ENCODE data around the gene OR4D11.
"Not testable (repeated sequence)": the region's sequence is repeated elsewhere in the genome, so short reads cannot be mapped to it uniquely, and the experiment has no call there.

The OR4D11 gene

DNA sequence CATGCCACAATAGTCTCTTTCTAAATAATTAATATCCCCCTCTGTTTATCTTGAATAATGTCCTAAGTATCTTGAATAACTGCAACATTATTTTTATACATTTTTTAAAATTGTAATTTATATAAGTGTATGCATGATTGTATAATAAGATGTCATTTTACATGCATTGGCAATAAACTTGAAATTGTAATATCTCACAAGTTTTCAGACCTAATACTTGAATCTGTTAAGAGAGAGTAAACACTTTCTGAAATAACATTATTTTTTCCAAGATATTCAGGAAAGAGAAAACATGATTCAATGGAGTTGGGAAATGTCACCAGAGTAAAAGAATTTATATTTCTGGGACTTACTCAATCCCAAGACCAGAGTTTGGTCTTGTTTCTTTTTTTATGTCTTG is at the start of gene OR4D11:
Gene OR4D11 (plus strand): TSS at position 301 of the 400 bp plus-strand sequence. CDS start 0 bp downstream, at position 301.
- H3K4me3 ChIP-seq (ENCODE audit: low read depth, low read length), result no peak within 1 kb of the TSS

DNA sequence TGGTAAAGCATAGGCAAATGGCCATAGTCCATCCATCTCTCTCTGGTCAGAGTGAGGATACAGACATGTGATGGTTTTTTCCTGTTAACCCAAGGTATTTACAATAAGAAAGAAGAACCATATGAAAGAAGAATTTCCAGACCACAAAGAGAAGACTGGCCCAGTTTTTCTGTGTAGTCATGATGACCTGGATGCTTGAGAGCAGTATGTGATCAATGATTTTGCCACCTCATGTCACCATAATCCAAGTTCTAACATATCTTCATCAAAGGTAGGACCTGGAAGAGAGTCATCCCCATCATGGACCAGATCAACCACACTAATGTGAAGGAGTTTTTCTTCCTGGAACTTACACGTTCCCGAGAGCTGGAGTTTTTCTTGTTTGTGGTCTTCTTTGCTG is 46.7 kb upstream of the OR4D11 start, which contains the start of gene OR4D6:
Gene OR4D6 (plus strand): TSS at position 301 of the 400 bp plus-strand sequence. CDS start 0 bp downstream, at position 301.
- no peak within 1 kb of the TSS for H3K4me3 ChIP-seq (ENCODE audit: low read depth, low read length)

DNA sequence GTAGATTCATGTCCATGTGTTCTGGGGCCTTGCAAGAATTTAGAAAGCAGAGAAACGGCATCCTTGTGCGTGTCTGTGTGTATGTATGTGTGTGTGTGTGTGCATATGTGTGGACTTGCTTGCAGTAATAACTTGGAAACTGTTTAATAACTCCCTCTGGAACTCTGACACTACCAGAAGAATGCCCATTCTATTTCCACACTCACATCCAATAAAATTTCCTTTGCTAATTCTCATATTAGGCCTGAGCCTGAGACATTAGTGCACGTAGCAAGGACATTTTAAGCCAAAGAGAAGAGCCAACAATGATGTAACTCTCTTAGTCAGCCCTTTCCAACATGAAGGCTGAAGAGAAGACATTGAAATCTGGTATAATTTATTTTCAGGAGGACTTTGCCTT is 43.5 kb upstream of the OR4D11 start:
- H3K4me3 ChIP-seq (ENCODE audit: low read depth, low read length), result no peak overlapping the region

DNA sequence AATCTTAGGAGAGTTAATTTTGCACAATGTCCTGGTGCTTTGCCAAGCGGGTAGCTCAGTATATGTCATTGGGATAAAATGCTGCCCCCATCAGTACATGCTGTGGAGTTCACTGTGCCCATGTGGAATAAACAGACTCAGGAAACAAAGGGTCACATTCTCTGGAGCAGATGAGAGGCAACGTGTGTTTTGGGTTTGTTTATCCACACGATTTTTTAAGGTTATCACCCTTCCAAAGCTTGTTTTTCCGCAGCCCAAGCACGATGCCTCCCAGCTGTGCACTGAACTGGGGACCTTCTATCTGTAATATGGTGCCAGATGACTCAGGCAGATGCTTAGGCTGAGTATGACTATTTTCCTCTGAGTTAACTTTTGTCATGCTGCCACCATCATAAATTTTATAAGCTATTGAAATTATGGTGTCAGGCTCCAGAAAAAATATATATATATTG is 40.2 kb upstream of the OR4D11 start:
- no peak overlapping the region for H3K4me3 ChIP-seq (ENCODE audit: low read depth, low read length)

DNA sequence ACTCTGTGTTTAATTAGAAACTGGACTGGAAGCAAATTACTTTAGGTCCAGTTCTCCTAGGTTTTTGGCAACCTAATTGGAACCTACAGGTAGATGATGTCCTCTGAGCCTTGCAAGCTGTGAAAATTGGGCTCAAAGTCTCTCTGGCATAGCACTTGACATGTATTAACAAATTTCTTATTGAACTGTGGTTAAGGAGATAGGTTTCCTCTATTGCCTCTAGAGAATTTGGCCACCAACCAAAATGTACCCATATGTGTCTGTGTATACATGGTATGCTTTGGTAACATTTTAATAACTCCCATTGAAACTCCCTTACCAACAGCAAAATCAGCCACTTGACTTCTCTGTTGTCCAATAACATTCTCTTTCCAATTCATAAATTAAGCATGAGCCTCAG is 30.4 kb upstream of the OR4D11 start, which contains the start of gene OR4D10:
Gene OR4D10 (plus strand): TSS at position 301 of the 400 bp plus-strand sequence. CDS start 4,115 bp downstream, outside the sequence.
- H3K4me3 ChIP-seq (ENCODE audit: low read depth, low read length), result no peak within 1 kb of the TSS

DNA sequence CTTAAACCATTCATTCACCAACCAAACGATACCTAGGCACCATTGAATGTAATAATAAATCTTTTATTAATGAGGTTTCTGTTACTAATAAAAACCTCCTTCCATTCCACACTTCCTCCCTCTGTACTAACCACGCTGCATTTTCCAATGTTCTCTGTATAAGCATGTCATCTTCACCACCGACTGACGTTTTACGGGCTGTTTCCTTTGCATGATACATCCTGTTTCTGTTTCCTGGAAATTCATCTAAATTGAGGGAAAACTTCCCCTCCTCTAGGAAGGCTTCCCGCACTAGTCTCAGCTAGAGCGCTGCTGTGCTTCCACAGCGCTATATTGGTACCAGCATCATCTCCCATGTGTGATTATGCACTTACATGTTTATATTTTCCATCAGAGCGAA is 28.2 kb upstream of the OR4D11 start:
- no peak overlapping the region for H3K4me3 ChIP-seq (ENCODE audit: low read depth, low read length)

DNA sequence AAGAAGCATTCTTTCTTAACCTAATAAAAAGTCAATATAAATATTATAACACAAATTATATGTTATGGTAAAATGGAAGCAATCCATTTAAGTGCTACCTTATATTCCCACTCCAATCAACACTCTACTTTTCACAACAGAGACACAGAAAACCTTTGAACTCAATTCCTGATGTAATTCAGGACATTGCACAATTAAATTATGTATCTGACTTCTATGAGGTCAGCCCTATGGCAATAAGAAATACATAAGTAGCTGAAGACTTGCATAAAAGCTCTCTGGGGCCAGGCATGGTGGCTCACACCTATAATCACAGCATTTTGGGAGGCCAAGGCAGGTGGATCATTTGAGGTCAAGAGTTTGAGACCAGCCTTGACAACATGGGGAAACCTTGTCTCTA is 23.5 kb upstream of the OR4D11 start:
- H3K4me3 ChIP-seq (ENCODE audit: low read depth, low read length), result no peak overlapping the region

DNA sequence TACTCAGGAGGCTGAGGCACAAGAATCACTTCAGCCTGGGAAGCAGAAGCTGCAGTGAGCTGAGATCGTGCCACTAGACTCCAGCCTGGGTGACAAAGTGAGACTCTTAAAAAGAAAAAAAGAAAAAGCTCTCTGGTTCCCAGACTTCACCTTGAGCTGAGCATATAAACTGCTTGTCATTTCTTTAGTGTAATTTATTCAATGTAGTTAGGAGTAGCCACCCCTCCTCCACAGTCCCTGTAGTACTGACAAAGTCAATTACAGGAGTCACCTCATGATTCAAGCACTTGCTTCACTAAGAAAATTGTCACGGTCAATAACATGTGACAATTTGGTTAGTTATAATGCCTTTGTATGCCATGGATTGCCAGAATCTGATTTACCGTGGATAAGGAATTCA is 23.0 kb upstream of the OR4D11 start:
- H3K4me3 ChIP-seq (ENCODE audit: low read depth, low read length), result no peak overlapping the region

DNA sequence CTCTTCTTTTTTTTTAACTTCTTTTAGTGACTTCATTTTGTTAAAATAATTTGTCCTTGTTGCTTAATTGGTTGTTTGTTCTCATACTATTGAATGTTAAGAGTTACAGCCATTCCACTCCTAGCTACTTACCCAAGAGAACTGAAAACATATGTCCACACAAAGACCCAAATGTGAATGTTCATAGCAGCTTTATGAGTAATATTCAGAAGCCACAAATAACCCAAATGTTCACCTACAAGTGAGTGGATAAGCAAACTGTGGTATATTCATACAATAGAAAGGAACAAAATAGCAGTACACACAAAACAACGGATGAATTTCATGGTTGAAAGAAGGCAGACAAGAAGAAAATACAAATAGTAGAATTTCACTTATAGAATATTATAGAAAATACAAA is 1.4 kb upstream of the OR4D11 start:
- H3K4me3 ChIP-seq (ENCODE audit: low read depth, low read length), result no peak overlapping the region

DNA sequence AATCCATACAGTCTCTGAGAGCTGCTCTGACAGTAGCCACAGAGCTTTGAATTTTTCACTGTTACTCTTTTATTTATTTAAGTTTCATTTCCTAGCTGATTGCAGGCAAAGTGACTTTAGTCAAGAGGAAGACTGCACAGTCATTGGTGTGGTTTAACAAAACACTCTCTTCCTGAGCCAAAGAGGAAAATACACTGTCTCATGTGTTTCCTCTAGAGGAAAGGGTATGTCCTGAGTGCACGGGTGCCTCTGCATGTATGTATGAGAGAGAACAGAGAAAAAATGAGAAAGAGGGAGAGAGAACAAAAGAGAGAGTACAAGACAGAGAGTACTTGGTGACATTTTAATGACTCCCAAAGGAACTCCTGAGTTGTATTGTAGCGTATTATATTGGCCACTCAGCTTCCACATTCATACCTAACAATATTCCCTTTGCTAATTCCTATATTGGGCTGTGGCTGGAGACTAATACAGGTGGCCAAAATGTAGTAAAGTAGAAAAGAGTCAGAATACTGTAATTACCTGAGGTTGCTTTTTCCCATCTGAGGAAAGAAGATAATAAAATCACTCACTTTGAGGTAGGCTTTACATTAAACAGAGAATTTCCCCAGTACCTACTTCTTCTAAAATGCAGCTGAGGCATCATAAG is 7.7 kb downstream of the OR4D11 start, which contains the start of gene OR4D9:
Gene OR4D9 (plus strand): TSS at position 599 of the 649 bp plus-strand sequence. CDS start 3,374 bp downstream, outside the sequence.
- H3K4me3 ChIP-seq (ENCODE audit: low read depth, low read length), result no peak within 1 kb of the TSS

DNA sequence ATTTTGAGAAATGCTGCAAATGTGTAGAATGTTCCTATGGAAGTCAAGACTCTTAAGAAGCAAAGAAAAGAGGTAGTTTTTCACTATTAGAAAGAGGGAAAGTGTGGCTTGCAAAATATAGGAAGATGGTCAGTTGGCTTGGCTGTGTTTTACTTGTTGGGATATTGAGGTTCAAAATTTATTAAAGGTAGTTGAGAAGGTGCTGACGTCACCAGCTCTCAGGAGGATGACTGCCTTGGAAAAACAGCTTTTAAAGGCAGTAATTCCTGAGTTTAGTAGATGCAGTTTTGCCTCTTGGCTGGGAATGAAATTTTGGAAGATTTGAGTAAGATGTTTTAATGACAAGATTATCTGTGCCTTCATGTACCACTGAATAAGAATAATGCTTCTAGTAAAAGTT is 8.3 kb downstream of the OR4D11 start:
- no peak overlapping the region for H3K4me3 ChIP-seq (ENCODE audit: low read depth, low read length)

DNA sequence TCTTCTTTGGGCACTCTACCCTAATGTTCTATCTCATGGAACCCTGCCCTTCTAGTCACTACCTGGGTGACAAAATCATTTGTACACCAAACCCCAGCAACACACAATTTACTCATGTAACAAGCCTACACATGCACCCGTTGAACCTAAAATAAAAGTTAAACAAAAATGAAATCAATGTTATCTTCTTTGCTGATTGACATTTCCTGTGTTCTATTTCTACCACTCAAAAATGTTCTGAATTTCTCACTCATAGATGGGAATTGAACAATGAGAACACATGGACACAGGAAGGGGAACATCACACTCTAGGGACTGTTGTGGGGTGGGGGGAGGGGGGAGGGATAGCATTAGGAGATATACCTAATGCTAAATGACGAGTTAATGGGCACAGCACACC is 16.8 kb downstream of the OR4D11 start:
- H3K4me3 ChIP-seq (ENCODE audit: low read depth, low read length), result not testable (repeated sequence)

DNA sequence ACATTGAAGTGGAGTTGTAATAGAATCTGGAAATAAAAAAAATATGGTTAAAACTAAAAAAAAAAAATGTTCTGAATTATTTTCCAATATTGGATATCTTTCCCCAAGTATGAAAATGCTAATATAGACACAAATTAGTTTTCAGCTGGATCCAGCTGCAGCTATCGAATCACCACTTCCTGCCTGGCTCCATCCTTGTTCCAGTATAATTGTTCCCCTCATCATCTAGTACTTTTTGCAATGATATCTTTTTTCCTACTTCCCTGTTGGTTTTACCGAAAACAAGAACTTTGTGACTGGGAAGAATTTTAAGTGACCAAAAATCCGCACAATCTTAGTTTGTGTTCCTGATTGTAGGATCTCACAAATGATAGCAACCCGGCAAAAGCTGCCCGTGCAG is 17.4 kb downstream of the OR4D11 start:
- no peak overlapping the region for H3K4me3 ChIP-seq (ENCODE audit: low read depth, low read length)

DNA sequence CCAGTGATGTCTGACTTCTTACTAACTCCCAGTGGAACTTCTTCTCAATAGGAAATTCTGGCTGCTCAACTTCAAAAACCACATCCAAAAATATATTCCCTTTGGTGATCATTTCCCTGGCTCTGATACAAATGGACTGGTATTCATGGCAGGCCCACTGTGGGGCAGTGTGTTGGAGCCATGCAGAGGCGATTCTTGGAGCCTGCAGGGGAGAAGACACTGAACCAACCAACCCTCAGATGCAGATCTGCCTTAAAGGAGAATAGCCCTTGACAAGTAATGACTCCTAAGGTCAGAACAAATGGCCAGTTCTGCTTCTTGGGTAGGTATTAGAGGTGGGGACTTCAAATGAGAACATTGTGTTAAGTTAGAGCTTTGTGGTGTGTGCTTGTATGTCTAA is 20.2 kb downstream of the OR4D11 start:
- H3K4me3 ChIP-seq (ENCODE audit: low read depth, low read length), result no peak overlapping the region

DNA sequence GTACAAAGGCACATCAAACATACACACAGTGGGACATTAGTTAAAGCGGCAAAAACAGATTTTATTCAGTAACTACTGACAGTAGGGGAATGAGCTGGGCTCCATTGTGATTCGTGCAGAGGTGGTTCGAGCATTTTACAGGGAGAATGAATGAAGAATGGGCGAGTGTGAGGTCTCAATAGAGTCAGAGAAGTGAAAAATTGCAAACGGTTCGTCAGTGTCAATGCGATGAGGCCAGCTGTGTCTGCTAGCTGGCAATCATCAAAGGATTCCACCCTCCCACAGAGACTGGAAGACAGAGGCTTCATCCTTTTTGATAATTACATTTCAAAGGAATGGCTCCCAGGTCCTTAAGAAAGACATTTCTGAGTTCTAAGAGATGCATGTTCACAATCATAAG is 25.3 kb downstream of the OR4D11 start:
- no peak overlapping the region for H3K4me3 ChIP-seq (ENCODE audit: low read depth, low read length)

DNA sequence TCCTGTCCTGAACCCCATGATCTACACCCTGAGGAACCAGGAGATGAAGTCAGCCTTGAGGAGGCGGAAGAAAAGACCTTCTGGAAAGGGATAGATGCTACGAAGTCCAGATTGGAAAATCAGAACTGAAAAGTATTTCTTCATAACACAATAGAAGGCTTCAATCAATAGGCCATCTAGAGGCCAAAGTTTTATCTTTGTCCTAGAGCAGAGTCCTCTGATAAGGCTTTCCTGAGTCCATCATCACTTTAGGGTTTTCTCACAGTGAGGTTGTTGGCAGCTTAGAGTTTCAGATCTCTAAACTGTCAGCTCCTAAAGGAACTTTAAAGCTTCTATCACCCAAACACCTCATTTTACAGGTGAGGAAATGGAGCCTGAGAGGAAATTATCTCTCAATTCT is 29.2 kb downstream of the OR4D11 start:
- H3K4me3 ChIP-seq (ENCODE audit: low read depth, low read length), result no peak overlapping the region

DNA sequence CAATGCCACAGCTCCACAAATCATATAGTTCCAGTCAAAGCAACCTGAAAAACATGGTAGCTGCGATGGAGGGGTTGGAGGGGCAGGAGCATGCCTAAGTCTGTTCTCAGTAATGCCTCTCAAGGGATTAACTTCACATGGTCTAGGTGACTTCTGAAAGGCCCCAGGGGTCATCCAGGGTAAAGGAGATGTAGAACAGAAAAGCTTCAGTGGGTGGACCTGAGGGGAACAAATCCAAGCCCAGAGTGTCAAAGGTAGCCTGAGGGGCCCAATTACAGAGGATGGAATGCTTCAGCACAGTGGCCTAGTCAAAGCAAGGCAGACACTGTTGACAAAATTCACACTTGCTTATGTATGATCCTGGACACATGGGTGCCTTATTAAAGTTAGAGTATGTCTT is 31.3 kb downstream of the OR4D11 start:
- no peak overlapping the region for H3K4me3 ChIP-seq (ENCODE audit: low read depth, low read length)

DNA sequence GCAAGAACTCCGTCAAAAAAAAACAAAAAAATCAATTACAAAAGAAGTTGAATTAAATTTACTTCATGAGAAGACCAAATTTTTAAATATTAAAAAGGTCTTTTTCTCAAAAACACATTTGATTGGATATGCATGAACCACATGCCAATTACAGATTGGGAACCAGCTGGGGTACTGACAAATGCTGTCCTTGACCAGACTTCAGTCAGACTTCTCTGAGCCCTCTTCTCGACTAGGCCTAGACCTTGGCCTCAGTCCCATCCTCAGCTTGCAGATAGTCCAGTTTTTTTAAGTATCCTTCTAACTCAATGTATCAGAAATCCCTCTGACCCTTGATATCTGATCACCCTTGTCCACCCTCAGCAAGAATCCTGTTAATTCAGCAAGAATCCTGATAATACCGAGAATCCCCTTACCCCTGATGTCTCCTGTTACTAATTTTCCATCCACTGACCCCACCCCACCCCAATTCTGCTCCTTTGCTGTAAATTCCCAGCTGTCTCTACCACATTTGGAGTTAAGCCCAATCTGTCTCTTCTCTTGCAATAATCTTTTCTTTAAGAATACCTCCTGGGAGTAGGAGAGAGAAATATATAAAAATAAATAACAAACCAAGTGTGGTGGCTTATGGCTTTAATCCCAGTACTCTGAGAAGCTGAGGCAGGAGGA is 38.9 kb downstream of the OR4D11 start:
- H3K4me3 ChIP-seq (ENCODE audit: low read depth, low read length), result no peak overlapping the region

DNA sequence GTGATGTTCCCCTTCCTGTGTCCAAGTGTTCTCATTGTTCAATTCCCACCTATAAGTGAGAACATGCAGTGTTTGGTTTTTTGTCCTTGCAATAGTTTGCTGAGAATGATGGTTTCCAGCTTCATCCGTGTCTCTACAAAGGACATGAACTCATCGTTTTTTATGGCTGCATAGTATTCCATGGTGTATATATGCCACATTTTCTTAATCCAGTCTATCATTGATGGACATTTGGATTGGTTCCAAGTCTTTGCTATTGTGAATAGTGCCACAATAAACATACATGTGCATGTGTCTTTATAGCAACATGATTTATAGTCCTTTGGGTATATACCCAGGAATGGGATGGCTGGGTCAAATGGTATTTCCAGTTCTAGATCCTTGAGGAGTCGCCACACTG is 40.3 kb downstream of the OR4D11 start:
- not testable (repeated sequence) for H3K4me3 ChIP-seq (ENCODE audit: low read depth, low read length)

DNA sequence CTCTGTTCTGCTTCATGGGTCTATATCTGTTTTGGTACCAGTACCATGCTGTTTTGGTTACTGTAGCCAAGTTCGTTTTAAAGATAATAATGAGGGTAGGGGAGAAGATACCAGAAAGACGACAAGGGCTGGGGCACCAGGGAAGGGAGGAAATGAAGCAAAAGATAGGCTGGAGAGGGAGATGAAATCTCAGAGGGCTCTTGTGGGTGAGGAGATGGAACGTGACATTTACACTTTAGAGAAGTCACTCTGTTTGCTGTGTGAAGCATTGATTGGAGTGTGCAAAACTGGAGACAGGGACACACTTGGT is 41.4 kb downstream of the OR4D11 start:
- H3K4me3 ChIP-seq (ENCODE audit: low read depth, low read length), result no peak overlapping the region

DNA sequence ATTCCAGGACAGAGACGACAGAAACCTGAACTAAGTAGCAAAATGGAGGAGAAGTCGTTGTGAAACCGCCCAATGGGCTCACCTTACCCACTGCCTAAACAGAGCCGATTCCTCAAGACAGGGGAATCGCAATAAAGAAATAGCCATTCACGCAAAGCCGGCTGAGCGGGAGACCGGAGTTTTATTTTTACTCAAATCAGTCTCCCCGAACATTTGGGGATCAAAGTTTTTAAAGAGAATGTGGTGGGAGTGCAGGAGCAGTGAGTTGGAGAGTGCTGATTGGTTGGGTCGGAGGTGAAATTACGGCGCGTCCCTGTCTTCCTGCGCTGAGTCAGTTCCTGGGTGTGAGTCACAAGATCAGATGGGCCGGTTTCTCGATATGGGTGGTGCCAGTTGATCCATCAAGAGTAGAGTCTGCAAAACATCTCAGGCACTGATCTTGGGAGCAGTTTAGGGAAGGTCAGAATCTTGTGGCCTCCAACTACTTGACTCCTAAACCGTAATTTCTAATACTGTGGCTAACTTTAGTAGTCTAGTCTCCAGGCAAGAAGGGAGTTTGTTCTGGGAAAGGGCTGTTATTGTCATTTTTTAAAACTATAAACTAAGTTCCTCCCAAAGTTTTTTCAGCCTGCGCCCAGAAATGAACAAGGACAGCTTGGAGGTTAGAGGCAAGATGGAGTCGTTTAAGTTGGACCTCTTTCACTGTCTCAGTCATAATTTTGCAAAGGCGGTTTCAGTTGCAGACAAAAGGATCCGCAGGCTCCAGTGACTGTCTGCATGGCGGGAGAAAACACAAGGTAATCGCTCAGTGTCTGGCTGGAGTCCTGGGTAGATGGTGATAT is 42.0 kb downstream of the OR4D11 start:
- no peak overlapping the region for H3K4me3 ChIP-seq (ENCODE audit: low read depth, low read length)

Measured in iPS-11a (cell line).